C4-2B (cell line): ENCODE results near the gene OSBPL3.

Source experiments
- CTCF ChIP-seq: fragments of 450-650 bp; conservative IDR thresholded peaks from 2 replicates; pipeline ENCODE4 v1.5.1; 2017; ENCODE audit warnings: mild to moderate bottlenecking
- ZFX ChIP-seq: fragments of 450-650 bp; IDR thresholded peaks from 2 replicates; pipeline ENCODE4 v1.6.1; 2017

GRCh38 chr7:24816868-24817267 lies 163.1 kb downstream of the OSBPL3 start:
- TF ChIP-seq CTCF, result no peak
- TF ChIP-seq ZFX, result no peak
